ENCODE results near the gene HSPA13. TPM values are rescaled to one million over a fixed set of nuclear protein-coding genes. Genes with fewer than 3 reads are reported as not detected.

The HSPA13 gene
- 42.0 to 45.0 TPM (median 44.2 TPM) in 3 replicates for total RNA-seq

- Mint-ChIP-seq H3K27me3 (ENCODE audit: low read depth) (no peaks in the 10 kb centered on the region), H3K4me3 (peak within 1 kb of the TSS; percentile 99), H3K4me1 (peaks cover 38% of the 10 kb centered on the region), H3K36me3 (peaks cover 6% of the 10 kb centered on the region), H3K27ac (peak within 1 kb of the TSS; percentile 99), H3K9me3 (no peaks in the 10 kb centered on the region)
- no peak for TF ChIP-seq CTCF (IDR thresholded peaks at IDR 0.05; ENCODE audit: unreplicated experiment)
- DNase-seq (ENCODE audit: low spot score in 2 of 2, unreplicated experiment in 2 of 2) = peak; percentile 96 to 97
Measured at GRCh38 chr21:14382835-14383595, at the start of gene HSPA13. Gene HSPA13 (minus strand): TSS chr21:14383146. CDS start chr21:14383119, 27 bp downstream.

- no peaks in the 10 kb centered on the region for H3K27me3 Mint-ChIP-seq (ENCODE audit: low read depth)
- DNase-seq (ENCODE audit: low spot score in 2 of 2, unreplicated experiment in 2 of 2) = no peak
- no peak overlapping the region for H3K27ac Mint-ChIP-seq
- peaks cover 2% of the 10 kb centered on the region for H3K36me3 Mint-ChIP-seq
- H3K9me3 Mint-ChIP-seq = peaks cover 45% of the 10 kb centered on the region
- no peak for TF ChIP-seq CTCF (IDR thresholded peaks at IDR 0.05; ENCODE audit: unreplicated experiment)
- no peaks in the 10 kb centered on the region for H3K4me1 Mint-ChIP-seq
- no peak overlapping the region for H3K4me3 Mint-ChIP-seq
Measured at GRCh38 chr21:14418920-14419319, 36.0 kb upstream of the HSPA13 start.

- H3K27me3 Mint-ChIP-seq (ENCODE audit: low read depth) = no peaks in the 10 kb centered on the region
- H3K36me3 Mint-ChIP-seq = peaks cover 2% of the 10 kb centered on the region
- H3K4me3 Mint-ChIP-seq = no peak overlapping the region
- H3K4me1 Mint-ChIP-seq = no peaks in the 10 kb centered on the region
- no peak for TF ChIP-seq CTCF (IDR thresholded peaks at IDR 0.05; ENCODE audit: unreplicated experiment)
- H3K9me3 Mint-ChIP-seq = peaks cover 35% of the 10 kb centered on the region
- H3K27ac Mint-ChIP-seq = no peak overlapping the region
- DNase-seq (ENCODE audit: low spot score in 2 of 2, unreplicated experiment in 2 of 2) = no peak
Measured at GRCh38 chr21:14414932-14415508, 32.1 kb upstream of the HSPA13 start.

GRCh38 chr21:14405962-14406361 lies 23.0 kb upstream of the HSPA13 start:
- peaks cover 8% of the 10 kb centered on the region for H3K4me1 Mint-ChIP-seq
- peaks cover 2% of the 10 kb centered on the region for H3K36me3 Mint-ChIP-seq
- H3K4me3 Mint-ChIP-seq = no peak overlapping the region
- peaks cover 22% of the 10 kb centered on the region for H3K9me3 Mint-ChIP-seq
- H3K27me3 Mint-ChIP-seq (ENCODE audit: low read depth) = no peaks in the 10 kb centered on the region
- no peak for DNase-seq (ENCODE audit: low spot score in 2 of 2, unreplicated experiment in 2 of 2)
- TF ChIP-seq CTCF (IDR thresholded peaks at IDR 0.05; ENCODE audit: unreplicated experiment) = no peak
- H3K27ac Mint-ChIP-seq = no peak overlapping the region

GRCh38 chr21:14405225-14405624 lies 22.3 kb upstream of the HSPA13 start:
- no peak overlapping the region for H3K4me3 Mint-ChIP-seq
- H3K27ac Mint-ChIP-seq = no peak overlapping the region
- no peak for DNase-seq (ENCODE audit: low spot score in 2 of 2, unreplicated experiment in 2 of 2)
- H3K27me3 Mint-ChIP-seq (ENCODE audit: low read depth) = no peaks in the 10 kb centered on the region
- H3K36me3 Mint-ChIP-seq = peaks cover 2% of the 10 kb centered on the region
- TF ChIP-seq CTCF (IDR thresholded peaks at IDR 0.05; ENCODE audit: unreplicated experiment) = no peak
- peaks cover 8% of the 10 kb centered on the region for H3K4me1 Mint-ChIP-seq
- peaks cover 15% of the 10 kb centered on the region for H3K9me3 Mint-ChIP-seq
